ENCODE results near the gene ZFP62. TPM values are rescaled to one million over a fixed set of nuclear protein-coding genes. Genes with fewer than 3 reads are reported as not detected.

The ZFP62 gene
- total and polyA plus RNA-seq, 9 donors = 22.7 to 47.8 (median 33.8) TPM

DNA sequence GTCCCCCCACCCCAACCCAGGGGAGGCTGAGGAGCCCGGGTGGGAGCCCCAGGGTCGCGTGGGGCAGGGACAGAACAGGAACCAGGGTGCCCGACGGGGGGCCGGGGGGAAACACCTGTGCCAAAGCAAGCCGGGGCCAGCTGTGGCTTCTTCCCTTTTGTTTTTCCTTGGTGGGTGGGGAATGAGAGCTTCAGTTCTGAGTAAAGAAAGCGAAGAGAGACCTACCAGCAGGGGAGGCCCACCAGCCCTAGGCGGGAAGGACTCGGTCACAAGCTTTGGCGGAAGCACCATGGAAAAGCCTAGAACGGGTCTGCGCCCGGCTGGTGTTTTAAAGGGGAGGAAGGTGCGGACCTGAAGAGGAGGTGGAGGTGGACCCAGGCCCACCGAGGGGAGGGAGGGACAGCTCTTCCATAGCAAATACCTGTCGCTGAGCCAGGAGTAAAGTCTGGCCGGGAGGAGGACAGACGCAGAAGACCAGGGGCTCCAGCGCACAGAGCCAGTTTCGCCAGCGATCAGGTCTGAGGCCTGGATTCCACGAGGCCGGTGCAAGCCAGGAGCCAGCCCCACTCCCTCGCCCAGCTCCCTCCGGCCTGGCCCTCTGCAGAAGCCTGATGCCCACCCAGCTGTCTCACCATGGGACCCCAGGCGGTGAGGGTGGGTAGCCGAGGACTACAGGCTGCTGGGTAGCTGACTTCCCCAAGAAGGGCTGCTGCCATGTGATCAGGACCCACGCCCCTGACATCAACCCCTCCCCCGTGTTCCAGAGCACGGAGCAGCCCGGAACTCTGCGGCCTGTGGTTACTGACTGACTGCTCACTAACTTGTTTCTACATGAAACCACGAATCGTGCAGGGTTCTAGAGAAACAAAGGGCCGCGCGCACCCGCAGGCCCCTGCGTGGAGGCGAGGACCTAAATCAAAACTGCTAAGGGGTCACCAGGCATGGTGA, 57.6 kb downstream of the ZFP62 start:
- TF ChIP-seq EP300 (IDR thresholded peaks at IDR 0.05) (no peak), POLR2A (IDR thresholded peaks at IDR 0.05) (no peak)
- TF ChIP-seq, protein P1, sequence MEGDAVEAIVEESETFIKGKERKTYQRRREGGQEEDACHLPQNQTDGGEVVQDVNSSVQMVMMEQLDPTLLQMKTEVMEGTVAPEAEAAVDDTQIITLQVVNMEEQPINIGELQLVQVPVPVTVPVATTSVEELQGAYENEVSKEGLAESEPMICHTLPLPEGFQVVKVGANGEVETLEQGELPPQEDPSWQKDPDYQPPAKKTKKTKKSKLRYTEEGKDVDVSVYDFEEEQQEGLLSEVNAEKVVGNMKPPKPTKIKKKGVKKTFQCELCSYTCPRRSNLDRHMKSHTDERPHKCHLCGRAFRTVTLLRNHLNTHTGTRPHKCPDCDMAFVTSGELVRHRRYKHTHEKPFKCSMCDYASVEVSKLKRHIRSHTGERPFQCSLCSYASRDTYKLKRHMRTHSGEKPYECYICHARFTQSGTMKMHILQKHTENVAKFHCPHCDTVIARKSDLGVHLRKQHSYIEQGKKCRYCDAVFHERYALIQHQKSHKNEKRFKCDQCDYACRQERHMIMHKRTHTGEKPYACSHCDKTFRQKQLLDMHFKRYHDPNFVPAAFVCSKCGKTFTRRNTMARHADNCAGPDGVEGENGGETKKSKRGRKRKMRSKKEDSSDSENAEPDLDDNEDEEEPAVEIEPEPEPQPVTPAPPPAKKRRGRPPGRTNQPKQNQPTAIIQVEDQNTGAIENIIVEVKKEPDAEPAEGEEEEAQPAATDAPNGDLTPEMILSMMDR (IDR thresholded peaks at IDR 0.05) = peak in 1 of 3 donors; percentile 35
- peaks cover 43% of the 10 kb centered on the region for H3K4me1 ChIP-seq (ENCODE audit: insufficient read depth)
- H3K4me3 ChIP-seq = peak overlapping the region; percentile 74
- peak; percentile 54 to 68 (median 62) for DNase-seq
- intact Hi-C loops (cut with DNase I) = loop anchor here in 1 of 4 donors (5.0 kb wide), 1 partner anchor 59 kb away; the partner anchor contains the start of gene ZFP62
- peak overlapping the region; percentile 97 to 99 for H3K27ac ChIP-seq
- H3K36me3 ChIP-seq = no peaks in the 10 kb centered on the region
- no peaks in the 10 kb centered on the region for H3K9me3 ChIP-seq
- H3K27me3 ChIP-seq = no peaks in the 10 kb centered on the region
- 17 to 26% (median 26%) methylated on average over 37 to 41 of the region's 41 CpGs for WGBS, 3 donors

DNA sequence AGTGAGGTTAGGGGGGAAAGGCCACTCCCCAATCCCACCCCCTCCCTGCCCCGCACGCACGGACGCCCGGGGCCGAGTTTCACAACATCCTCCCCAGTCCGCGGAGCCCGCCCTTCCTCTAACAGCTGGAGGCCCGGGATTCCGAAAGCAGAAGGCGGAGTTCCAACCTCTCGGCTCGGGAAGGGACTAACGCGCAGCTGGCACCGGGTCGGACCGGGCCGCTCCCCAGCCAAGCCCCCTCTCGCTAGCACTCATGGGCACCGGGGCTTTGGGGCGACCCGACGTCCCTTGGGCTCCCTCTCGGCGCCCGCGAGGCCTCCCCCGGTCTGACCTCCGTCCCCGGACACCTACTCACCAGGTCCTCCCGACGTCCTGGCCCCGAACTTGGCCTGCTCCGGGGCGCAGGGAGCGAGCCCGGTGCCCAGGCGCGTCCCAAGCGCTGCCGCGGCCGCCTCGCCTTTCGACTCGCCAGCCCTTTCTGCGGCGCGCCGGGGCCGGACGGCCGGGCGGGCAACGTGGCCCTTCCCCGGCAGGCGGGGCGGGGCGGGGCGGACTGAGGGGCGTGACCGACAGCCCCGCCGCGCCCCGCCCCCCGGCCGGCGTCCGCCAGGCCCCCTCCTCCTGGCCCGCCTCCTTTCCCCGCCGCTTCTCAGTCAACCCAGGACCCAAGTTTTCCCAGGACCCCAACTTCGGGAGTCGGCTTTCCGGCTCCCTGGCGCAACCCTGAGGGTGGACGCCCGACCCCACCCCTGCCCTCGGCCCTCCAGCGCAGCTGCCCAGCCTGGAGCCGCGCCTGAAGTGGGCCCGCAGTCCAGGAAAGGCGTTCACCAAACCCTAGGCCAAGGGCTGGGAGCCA, 58.5 kb downstream of the ZFP62 start, which contains the start of gene MGAT1:
TSS of gene MGAT1 (minus strand) at position 482 of the 856 bp plus-strand sequence. CDS start 9,835 bp downstream, outside the sequence.
- no peaks in the 10 kb centered on the region for H3K9me3 ChIP-seq
- H3K4me3 ChIP-seq = peak within 1 kb of the TSS; percentile 74
- WGBS, 3 donors = 0% methylated on average over 52 to 87 of the region's 87 CpGs
- peaks cover 49% of the 10 kb centered on the region for H3K4me1 ChIP-seq (ENCODE audit: insufficient read depth)
- H3K27me3 ChIP-seq = no peaks in the 10 kb centered on the region
- intact Hi-C loops (cut with DNase I) = loop anchor here in 1 of 4 donors (5.0 kb wide), 1 partner anchor 60 kb away; the partner anchor contains the start of gene ZFP62
- TF ChIP-seq POLR2A (IDR thresholded peaks at IDR 0.05) = peak; percentile 85
- no peak for TF ChIP-seq EP300 (IDR thresholded peaks at IDR 0.05)
- peak; percentile 90 to 94 (median 91) for DNase-seq
- H3K27ac ChIP-seq = peak within 1 kb of the TSS; percentile 97 to 99
- H3K36me3 ChIP-seq = no peaks in the 10 kb centered on the region

DNA sequence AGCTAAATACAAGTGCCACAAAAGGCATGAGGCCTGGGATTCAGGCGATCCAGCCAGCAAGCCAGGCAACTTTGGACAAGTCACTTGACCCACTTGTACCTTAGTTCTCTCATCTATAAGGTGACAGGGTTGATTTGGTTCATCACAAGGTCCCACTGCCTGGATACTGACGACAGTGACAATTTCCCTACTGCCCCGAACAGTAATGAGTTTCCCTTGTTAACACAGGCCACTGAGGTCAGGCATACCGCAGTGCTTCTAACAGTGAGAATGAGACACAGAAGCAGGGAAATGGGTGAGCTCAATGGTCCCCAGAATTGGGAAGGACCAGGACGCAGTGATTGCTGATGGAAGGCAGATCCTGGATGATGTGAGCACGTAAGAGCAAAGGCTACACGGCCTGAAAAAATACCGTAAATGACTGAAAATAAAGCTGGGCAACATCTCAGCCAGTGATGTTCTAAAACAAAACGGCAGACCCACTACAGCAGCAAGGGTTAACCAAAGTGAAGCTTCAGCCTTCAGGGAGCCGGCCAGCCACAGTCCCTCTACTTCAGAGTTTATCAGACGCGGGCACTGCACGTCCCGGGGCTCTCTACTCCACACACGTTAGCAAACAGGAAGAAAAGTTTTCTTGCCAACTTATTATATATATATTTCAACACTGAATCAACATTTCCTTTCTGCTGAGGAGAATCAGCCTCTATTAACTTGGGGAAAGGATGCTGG, 59.3 kb downstream of the ZFP62 start:
- Histone ChIP-seq H3K9me3 (no peaks in the 10 kb centered on the region), H3K27ac (peak overlapping the region; percentile 97 to 99), H3K36me3 (no peaks in the 10 kb centered on the region), H3K27me3 (no peaks in the 10 kb centered on the region), H3K4me3 (peak overlapping the region; percentile 74), H3K4me1 (ENCODE audit: insufficient read depth) (peaks cover 44% of the 10 kb centered on the region)
- TF ChIP-seq, protein P1 (IDR thresholded peaks at IDR 0.05) = no peak
- TF ChIP-seq POLR2A (IDR thresholded peaks at IDR 0.05) (no peak), EP300 (IDR thresholded peaks at IDR 0.05) (no peak)
- 6 to 8% (median 7%) methylated on average over 15 of the region's 15 CpGs for WGBS, 3 donors
- no peak for DNase-seq
- intact Hi-C loops (cut with DNase I) = loop anchor here in 1 of 4 donors (5.0 kb wide), 1 partner anchor 61 kb away; the partner anchor contains the start of gene ZFP62

DNA sequence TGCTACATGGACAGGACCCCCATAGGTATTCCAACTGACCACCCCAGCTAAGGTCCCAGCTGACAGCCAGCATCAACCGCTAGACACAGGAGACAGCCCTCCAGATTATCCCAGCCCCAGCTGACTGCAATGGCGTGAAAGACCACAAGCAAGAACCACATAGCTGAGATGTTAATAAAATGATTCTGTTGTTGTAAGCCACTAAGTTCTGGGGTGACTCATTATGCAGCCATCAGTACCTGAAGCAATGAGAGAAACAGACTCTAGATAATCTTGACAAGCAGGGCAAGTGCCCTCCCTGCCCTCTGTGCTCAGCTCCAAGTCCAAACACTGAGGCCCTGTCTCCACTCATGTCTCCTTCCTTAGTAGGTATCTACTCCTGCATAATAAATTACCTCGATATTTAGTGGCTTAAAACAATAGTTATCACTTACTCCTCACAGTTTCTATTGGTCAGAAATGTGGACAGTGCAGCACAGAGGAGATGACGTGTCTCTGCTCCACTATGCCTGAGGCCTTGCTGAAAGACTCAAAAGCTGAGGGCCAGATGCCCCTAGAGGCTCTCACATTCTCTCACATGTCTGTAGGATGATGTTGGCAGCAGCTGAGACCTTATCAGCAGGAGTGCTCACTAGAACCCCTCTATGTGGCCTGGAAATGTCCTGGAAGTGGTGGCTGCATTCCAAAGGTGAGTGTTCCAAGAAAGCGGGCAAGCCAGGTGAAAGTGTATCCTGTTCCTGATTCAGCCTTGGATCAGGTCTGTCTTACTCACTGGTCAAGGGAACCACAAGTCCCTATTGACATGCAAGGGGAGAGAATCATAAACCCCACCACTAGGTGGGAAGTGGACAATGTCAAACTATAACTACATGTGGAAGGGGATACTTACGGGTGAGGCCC, 60.9 kb downstream of the ZFP62 start:
- Histone ChIP-seq H3K27ac (no peak overlapping the region), H3K36me3 (no peaks in the 10 kb centered on the region), H3K4me3 (no peak overlapping the region), H3K9me3 (no peaks in the 10 kb centered on the region), H3K27me3 (no peaks in the 10 kb centered on the region), H3K4me1 (ENCODE audit: insufficient read depth) (peaks cover 41% of the 10 kb centered on the region)
- intact Hi-C loops (cut with DNase I) = loop anchor here in 1 of 4 donors (5.0 kb wide), 1 partner anchor 62 kb away; the partner anchor contains the start of gene ZFP62
- peak in 1 of 5 donors; percentile 19 for DNase-seq
- no peak for TF ChIP-seq EP300 (IDR thresholded peaks at IDR 0.05)
- TF ChIP-seq, protein P1 (IDR thresholded peaks at IDR 0.05) = no peak
- TF ChIP-seq POLR2A (IDR thresholded peaks at IDR 0.05) = no peak
- WGBS, 3 donors = 69 to 77% (median 72%) methylated on average over 6 of the region's 6 CpGs

Measured in ovary (tissue), 9 donors.